HG03175 (cell line): ENCODE measurements around the gene ENOX2.
"Not testable (repeated sequence)": the region's sequence is repeated elsewhere in the genome, so short reads cannot be mapped to it uniquely, and the experiment has no call there.

ENCODE experiments used
- ATAC-seq: cut with Tn5 transposase; IDR thresholded peaks from one replicate; pipeline ENCODE4 v1.9.1; 2021; ENCODE audit warnings: mild to moderate bottlenecking, moderate library complexity; ENCODE audit not compliant: unreplicated experiment

ENOX2 gene, protein sequence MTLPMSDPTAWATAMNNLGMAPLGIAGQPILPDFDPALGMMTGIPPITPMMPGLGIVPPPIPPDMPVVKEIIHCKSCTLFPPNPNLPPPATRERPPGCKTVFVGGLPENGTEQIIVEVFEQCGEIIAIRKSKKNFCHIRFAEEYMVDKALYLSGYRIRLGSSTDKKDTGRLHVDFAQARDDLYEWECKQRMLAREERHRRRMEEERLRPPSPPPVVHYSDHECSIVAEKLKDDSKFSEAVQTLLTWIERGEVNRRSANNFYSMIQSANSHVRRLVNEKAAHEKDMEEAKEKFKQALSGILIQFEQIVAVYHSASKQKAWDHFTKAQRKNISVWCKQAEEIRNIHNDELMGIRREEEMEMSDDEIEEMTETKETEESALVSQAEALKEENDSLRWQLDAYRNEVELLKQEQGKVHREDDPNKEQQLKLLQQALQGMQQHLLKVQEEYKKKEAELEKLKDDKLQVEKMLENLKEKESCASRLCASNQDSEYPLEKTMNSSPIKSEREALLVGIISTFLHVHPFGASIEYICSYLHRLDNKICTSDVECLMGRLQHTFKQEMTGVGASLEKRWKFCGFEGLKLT

DNA sequence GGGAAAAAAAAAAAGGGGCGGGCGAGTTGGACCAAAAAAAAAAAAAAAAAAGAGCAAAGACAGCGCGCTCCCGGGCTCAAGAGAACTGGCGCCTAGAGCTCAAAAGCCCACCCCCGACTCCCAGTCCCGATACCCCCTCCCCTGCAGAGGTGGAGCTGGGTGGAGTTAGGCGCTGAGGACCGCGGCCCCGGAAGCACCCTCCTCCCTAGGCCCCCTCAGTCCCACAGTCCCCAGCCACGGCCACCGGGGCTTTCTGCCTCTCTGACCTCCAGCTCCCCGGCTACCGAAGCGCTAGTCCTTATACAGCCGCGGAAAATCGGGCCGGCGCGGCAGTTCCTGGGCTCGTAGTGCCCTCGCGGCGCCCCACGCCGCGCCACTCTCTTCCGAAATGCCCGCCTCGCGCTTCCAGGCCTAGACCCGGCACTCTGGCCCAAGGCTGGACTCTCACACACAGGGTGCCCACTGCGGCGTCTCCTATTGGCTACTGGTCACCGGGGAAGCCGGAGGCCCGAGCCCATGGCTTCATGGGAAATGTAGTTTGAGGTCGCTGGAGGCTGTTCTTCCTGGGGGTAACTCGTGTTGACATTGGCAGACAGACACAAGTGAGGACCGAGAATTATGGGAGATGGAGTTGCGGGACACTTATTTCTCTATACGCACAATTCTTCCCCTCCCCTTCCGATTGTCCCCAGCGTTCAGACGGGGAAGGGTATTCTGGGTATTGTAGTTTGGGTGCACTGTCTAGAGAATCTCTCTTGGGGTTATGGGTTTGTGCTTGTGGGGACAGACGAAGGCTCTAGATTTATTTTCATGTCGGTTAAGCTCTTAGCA is at the start of gene ENOX2:
Gene ENOX2 (minus strand): TSS at position 427 of the 831 bp plus-strand sequence. CDS start 199,993 bp downstream, outside the sequence.
- peak; percentile 98 for ATAC-seq

DNA sequence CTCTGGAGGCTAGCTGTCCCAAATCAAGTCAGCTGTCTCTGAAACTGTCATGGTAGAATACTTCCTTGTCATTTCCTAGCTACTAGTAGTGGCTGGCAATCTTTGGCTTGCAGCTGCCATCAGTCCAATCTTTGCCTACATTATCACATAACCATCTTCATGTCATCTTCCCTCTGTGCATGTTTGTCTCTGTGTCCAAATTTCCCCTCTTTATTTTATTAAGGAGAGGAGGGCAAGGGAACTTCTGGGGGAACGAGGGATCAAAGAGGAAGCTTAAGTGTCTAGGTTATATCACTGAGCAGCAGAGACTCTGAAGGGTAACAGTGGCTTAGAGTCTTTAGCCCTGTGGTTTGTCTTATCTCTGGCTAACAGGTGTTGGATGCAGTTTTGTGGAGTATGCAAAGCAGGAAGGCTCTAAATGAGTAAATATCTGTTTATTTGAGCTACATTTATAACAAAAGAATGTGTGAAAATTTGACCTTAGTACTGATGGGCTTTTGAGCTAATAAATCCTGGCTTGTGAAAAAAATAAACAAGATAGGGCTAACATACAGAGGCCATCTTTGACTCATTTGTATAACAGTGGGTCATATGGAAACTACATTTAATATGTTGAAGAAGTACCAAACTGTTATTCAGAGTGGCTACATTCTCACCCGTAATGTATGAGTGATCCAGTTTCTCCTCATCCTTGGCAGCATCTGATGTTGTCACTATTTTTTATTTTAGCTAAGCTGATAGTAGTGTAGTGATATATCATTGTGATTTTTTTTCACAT is 49.4 kb upstream of the ENOX2 start:
- ATAC-seq: peak; percentile 91

DNA sequence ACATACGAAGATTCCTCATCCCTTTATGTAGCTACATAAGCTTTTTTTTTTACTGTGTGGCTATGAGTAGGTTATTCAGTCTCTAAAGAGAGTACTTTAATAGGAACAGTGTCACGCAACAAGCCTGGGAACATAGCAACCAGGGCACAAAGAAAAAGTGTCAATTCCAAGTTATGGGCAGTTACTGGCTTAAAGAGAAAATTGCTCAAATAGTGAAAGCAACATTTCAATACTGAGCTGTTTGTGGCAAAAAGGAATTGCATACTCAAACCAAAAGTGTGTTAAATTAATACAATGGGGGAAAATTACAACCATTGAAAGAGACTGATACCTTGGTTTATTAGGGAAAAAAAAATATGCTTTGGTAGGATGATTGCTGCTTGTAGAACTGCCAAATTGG is 41.2 kb upstream of the ENOX2 start:
- no peak for ATAC-seq

DNA sequence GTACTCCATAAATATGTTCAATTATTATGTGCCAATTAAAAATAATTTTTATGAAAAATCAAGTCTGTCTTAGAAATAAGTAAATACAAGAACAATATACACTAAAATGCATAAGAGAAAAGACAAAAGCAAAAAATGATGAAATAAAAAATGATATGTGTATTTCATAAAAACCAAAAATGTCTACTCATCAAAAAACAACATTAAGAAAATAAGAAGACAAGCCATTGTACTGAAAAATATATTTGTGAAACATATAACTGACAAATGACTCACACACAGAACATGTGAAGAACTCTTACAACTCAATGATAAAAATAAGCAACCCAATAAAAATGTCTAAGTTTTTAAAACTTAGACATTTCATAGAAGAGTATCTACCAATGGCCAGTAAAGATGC is 34.1 kb upstream of the ENOX2 start:
- ATAC-seq: no peak

DNA sequence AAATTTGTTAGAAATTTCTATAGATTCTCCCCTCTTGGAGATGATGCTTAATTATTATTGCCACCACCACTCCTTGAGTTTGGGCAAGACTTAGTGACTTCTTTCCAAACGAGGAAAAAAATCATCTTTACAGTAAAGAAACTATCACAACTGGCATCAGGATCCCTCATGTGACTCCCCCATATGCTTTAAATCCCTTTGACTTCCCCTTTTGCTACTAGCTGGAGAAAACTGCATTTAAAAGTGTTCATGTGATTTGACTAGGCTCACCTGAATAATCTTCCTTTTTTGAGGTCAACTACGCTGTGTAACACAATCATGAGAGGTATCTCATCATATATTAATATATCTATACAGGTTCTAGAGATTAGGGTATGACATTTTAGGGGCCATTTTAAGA is 30.3 kb upstream of the ENOX2 start:
- no peak for ATAC-seq

DNA sequence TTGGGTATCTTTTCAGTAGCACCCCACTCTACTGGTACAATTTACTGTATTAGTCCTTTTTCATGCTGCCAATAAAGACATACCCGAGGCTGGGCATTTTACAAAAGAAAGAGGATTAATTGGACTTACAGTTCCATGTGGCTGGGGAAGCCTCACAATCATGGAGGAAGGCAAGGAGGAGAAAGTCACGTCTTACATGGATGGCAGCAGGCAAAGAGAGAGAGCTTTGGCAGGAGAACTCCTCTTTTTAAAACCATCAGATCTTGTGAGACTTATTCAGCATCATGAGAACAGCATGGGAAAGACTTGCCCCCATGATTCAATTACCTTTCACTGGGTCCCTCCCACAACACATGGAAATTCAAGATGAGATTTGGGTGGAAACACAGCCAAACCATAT is 17.4 kb upstream of the ENOX2 start:
- ATAC-seq: not testable (repeated sequence)

DNA sequence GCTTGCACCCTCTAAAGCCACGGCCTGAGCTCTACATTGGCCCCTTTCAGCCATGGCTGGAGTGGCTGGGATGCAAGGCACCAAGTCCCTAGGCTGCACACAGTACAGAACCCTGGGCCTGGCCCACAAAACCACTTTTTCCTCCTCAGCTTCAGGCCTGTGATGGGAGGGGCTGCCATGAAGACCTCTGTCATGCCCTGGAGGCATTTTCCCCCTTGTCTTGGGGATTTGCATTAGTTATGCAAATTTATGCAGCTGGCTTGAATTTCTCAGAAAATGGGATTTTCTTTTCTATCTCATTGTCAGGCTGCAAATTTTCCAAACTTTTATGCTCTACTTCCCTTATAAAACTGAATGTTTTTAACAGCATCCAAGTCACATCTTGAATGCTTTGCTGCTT is 16.7 kb upstream of the ENOX2 start:
- not testable (repeated sequence) for ATAC-seq

DNA sequence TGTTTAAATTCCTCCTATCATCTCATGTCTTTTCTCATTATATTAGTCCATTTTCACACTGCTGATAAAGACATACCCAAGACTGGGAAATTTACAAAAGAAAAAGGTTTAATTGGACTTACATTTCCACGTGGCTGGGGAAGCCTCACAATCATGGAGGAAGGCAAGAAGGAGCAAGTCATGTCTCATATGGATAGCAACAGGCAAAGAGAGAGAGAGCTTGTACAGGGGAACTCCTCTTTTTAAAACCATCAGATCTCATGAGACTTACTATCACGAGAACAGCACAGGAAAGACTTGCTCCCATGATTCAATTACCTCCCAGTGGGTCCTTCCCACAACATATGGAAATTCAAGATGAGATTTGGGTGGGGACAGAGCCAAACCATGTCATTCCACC is 15.5 kb upstream of the ENOX2 start:
- ATAC-seq: not testable (repeated sequence)

DNA sequence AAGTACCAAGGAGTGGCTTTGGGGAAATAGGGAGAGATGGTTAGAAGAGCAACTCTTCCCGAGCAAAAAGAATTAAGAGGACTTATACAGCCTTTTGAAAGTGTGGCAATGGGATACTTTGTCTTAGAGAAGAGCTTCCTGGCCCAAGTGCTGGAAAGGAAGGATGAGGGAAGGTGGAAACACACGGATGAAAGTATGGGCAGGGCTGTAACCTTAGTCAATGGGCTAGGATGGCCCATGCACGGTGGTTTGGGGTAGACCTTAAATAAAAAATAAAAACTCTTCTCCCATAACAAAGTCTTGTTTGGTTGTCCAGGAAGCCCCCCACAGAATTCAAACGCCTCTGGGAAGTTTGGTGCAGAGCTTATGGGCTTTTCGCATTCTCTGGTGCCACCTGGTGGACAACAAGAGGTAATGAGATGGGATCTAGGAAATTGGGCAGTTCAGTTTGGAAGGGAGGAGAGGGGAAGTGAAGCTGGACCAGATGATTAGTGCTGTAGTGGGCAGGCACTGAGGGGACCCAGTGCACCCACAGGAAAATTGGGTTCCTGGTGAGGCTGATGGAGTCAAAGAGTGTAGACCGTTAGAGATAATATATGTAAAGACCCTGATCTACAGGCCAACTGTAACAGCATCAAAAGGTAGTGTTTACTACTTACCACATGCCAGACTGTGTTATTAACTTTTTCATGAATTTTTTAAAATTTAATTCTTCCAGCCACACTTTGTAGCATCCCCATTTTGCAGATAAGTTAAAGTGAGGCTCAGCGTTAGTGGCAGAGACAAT is 13.8 kb upstream of the ENOX2 start:
- ATAC-seq: no peak

DNA sequence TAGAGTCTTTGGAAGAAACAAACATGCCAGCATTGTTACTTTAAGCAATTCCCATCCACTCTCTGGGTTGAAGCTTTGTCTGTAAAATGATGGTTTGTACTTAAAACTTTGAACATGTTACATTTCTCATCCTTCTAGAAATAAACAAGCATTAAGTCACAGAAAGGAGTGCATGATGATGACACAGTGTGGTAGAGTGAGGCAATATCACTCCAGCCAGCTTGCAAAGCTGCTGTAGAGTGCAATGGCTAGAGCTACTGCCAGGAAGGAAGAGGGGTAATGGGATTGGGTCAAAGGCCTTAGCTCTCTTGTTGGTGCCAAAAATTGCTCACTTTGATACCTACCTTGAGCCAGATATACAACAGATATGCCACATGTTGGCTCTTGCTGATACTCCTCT is 12.3 kb upstream of the ENOX2 start:
- ATAC-seq: no peak

DNA sequence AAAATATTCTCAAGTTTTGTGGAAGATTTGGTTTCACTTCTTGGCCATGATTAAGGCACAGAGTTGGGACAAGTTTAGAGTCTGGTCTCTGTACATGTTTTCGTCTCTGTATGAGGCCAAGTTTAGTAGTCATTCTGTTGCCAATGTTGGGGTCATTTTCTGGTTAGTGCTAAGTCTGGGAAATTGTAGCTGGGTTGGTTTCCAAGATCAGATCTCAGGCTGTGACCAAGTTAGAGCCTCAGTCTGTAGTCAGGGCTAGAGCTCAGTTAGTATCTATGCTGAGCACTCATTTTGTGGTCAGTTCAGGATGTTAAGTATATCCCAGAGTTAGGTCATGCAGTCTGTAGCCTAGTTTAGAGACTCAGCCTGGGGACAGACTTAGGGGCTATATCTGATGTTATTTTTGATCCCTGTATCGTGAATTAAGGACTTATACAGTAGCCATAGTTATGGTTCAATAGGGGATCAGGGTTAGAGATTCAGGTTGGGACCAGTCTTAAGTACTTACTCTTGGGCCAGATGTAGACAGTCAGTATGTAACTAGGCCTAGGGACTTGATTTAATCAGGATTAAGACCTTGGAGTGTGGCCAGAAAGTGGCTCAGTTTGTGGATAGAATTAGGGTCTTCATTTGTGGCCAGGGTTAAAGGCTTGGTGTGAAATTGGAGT is 6.6 kb upstream of the ENOX2 start:
- no peak for ATAC-seq

DNA sequence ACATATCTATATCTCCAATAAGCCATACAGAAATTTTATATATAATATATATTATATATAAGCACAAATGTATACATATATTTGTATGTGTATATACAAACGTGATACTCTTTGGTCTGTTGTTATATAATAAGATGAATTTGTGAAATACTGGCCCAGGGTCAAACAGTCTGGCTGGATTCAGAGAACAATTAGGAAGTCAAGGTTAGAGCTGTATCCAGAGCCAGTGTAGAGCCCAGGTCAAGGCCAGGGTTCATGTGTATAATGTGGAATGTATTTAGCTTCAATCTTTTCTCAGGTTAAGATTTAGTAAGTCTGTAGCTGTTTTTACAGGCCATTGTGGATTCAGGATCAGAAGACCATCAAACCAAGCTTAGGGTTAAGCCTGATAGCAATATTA is 3.8 kb upstream of the ENOX2 start:
- ATAC-seq: no peak

DNA sequence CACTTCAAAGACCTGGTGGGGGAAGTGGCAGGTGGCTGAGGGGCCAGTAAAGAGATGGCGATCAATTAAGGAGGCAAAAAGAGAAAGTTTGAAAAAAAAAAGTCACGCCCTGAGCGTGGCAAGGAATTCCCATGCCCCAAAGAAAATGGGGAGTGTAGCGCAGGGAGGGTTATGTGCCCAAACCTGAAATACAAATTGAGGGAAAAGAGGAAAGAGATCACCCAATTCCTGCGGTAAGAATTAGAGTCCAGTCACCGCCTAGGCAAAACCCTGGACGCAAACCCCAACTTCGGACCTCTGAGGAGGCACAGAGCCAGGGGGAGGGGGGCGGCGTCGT is 595 bp downstream of the ENOX2 start:
- ATAC-seq: no peak

DNA sequence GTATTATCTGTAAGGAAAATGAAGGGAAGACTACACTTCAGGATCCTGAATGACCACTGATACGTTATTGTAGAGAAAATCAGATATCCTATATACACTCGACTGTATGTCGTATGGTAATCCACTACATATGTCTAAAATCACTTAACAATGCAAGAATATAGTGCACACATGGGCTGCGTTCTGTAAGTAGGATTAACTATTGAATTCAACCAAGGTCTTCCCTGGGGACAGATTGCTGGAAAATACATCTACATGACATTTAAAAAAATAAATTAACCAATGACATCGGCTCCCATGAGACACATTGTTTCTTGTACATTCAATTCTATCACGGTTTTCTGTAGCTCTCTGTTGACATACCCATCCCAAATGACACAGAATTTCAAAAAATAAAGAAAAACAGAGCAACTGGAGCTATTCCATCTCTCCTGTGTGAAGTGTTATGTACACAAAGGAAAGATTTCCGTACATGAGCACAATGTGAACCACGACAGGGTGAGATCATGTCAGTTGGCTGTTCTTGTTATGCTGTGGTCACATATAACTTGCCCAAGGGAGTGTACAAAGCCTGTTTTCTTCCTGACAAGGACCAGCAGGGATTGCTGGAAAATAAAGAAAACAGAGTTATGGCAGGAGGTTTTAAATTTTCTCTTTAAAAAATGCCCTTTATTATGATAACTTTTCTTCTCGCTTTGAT is 6.1 kb downstream of the ENOX2 start:
- ATAC-seq: no peak

DNA sequence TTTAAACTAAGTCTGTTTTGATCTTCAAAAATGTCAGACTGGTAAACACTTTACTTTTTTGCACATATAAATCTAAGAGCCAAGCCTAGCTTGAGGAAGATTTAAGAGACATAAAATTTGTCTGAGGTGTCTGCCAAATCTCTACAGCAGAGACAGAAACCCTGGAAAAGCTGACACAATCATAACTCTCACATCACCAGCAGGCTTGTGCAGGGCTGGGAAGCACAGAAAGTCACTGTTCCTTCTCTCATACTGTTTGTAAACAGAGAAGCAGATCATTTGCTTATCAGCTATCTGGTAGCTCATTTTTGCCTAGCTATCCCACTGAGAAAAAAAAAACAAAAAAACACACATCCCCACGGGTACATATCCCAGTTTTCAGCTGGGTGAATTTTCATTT is 7.0 kb downstream of the ENOX2 start:
- ATAC-seq: no peak

DNA sequence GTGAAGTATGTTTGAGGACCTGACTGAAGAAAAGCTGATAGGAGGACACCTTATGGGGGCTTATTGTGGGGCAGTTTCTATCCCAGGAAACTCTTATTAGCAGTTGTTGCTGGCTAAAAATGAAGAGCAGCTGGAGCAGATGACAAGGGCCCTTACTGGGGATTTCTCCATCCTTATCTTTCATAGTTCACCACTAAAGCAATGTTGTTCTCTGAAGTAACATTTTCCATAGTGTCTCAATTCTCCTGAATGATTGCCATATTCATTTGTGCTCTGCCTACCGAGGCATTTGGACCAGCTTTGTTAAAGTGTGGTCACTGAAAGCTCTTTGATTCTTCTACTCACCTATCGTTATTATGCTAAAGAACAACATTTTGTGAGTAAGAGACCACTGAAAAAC is 7.7 kb downstream of the ENOX2 start:
- no peak for ATAC-seq

DNA sequence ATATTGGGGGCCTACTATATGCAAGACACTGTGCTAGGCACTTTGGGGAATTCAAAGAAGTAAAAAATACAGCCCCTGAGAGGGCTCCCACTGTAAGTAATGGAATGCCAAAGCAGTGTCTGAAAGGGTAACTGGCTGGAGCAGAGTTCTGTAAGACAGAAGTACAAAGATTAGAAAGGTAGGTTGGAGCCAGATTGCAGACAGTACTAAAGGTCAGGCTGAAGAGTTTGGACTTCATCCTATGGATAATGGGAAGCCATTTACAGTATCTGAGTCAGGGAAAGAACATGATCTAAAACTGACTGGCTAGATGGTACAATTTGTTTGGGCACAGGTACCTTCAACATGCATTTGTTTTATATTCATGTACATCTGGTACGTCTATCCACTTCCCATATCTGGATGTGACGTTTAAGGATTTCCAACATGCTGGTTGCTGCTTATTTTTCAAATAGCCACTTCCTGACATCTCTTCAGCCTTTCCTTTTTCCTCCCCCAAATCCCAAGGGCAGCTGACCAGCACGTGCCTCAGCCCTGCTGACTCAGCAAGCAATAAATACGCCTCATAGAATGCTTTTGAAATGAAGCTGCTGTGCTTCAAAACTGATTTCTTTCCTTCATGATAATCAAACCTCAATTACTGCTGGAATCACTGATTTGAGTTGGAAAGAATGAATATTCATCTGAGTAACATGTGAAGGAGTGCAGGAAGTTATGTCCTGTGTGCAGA is 9.5 kb downstream of the ENOX2 start:
- ATAC-seq: no peak

DNA sequence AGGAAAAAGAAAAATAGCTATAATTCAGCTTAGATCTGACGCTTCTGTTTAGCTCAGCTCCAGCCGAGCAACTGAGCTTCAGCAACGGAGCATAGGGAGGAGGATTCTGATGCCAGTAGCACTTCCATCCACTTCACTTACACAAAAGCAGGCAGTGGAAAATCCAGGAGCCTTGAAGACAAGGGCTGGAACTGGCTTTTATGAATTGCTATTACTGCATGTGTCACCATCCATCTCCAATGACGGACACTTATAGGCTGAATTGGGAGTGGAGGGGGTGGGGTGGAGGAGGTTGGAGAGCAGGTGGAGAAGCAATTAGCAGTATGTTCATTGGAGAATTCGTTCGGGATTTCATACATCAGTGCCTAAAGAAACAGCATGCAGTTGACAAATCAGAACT is 15.6 kb downstream of the ENOX2 start:
- ATAC-seq: no peak

DNA sequence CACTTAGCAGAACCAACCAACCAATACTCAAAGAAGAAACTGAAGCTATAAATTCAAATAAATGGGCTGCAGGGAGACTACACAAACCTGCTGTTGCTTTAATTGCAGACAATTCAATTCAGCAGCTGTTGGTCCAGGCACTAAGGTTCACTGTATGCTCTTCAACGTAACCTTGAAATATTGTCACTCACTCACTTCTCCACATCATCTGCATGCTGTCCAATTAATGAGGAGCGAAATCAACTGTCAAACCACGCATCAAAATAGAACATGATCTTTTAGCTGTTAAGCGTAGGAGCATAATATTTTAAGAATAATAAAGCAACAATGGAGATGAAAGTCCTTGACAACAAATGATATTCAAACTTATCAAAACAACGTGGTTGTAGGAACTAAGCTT is 17.0 kb downstream of the ENOX2 start:
- no peak for ATAC-seq
